A549 (cell line): ENCODE data around the gene U2AF1L4.

Source experiments
- CHD2 ChIP-seq: fragments of 150-350 bp; IDR thresholded peaks from 2 replicates; pipeline ENCODE4 v1.6.1; 2014; ENCODE audit warnings: low read length; ENCODE audit not compliant: partially characterized antibody
- CTCF ChIP-seq: fragments of >200 bp; sonication (Bioruptor Twin); formaldehyde crosslinking; IDR thresholded peaks from 3 replicates; pipeline ENCODE4 v1.5.1; 2016
- ELK1 ChIP-seq: fragments of 150-350 bp; IDR thresholded peaks from 2 replicates; pipeline ENCODE4 v1.6.1; 2014; ENCODE audit warnings: low read depth, mild to moderate bottlenecking, low read length
- POLR2A ChIP-seq: IDR thresholded peaks from 2 replicates; pipeline ENCODE4 v1.6.1; 2012; ENCODE audit warnings: mild to moderate bottlenecking, low read length
- RCOR1 ChIP-seq: fragments of 150-350 bp; IDR thresholded peaks from 2 replicates; pipeline ENCODE4 v1.6.1; 2014; ENCODE audit warnings: antibody characterized with exemption, low read length, low read depth
- RFX5 ChIP-seq: fragments of 450-650 bp; IDR thresholded peaks from 2 replicates; pipeline ENCODE4 v1.7.1; 2014; ENCODE audit warnings: antibody characterized with exemption, mild to moderate bottlenecking, moderate library complexity
- TF ChIP-seq, protein P1 (sequence below): IDR thresholded peaks from 2 replicates; pipeline ENCODE4 v1.6.1; 2012

DNA sequence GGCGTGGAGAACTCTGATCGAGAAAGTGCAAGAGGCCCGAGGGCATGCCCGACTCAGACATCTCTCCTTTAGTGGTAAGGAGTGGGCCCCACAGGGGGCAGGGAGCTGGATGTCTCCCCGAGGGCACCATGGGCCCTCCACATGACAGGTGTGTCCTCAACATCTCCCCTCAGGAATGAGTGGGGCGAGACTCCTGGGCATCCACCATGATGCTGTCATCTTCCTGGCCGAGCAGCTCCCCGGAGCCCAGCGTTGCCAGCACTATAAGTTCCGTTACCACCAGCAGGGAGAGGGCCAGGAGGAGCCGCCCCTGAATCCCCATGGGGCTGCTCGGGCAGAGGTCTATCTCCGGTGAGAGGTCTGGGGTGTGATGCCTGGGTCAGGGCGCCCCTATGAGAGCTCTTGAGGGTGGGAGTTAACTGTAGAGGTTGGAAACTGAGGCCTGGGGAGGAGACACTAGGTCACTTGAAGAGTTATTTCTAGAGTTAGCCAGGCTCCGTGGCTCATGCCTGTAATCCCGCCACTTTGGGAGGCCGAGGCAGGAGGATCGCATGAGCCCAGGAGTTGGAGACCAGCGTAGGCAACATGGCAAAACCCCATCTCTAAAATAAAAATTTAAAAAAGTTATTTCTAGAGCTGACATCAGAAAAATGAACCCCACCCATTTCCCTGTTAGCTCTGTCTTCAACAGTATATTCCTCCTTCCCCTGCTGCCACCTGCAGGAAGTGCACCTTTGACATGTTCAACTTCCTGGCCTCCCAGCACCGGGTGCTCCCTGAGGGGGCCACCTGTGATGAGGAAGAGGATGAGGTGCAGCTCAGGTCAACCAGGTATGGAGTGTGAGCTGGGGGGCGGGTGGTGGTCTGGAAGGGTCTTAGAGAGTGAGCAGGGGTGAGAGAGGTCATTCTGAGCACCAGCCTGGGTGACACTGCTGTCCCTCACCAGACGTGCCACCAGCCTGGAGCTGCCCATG lies 8.0 kb downstream of the U2AF1L4 start:
- TF ChIP-seq CHD2 (no peak), CTCF (no peak), RCOR1 (no peak), POLR2A (no peak), RFX5 (no peak), ELK1 (no peak)
- TF ChIP-seq, protein P1, sequence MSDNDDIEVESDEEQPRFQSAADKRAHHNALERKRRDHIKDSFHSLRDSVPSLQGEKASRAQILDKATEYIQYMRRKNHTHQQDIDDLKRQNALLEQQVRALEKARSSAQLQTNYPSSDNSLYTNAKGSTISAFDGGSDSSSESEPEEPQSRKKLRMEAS, result no peak
